NCI-H1417 treated with DMSO at 0.1 percent for 48 hours (cell line): ENCODE data around the gene KAZN.

Experiments used
- DNase-seq: peaks from one replicate; lab custom pipeline; 2025; lab: John Stamatoyannopoulos, UW

The KAZN gene

DNA sequence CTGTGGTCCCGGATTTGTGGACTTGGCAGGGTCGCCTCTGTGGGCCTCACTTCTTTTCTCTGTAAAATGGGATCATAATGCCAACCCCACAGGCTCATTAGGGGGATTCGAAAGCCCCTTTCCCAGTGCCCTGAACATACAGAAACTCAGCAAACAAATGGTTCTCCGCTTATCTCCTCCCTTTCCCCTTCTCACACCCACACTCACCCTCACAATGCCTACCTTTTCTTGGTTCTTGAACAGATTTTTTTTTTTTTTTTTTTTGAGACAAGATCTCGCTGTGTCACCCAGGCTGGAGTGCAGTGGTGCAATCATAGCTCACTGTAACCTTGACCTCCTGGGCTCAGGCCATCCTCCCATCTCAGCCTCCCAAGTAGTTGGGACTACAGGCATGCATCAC, 175.7 kb downstream of the KAZN start:
- DNase-seq: no peak

DNA sequence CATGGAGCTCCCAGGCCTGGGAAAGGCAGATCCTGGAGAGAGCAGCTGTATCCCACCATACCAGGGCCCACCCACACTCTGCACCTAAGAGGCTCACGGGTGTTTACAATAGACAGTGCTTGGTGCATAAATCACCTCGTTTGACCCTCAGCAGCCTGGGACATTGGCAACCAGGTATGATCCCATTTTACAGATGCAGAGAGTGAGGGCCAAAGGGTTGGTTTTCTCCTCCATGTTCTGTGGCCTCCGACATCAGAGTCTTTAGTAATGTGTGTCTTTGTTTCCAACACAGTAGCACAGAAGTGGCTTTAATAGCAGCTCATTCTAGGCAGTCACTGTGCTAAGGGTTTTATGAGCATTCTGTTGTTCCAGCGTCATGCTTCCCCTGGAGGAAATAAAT, 176.5 kb downstream of the KAZN start:
- DNase-seq: no peak

DNA sequence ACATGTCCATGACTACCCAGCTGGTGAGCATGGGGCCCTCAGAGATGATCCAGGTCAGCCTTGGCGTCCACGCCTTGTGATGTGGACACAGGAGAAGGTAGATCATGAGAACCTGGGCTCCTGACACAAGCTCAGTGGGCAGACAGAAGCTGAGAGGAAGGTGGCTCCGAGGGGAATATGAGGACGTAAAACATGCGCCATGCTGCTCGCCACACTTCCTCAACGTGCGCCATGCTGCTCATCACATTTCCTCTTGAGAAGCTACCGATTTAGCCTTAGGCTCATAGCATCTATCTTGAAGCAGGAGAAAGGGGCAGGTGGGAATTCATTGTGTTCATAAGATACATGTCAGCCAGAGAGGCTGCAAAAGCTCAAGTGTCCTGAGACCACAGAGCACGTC, 176.9 kb downstream of the KAZN start:
- no peak for DNase-seq

DNA sequence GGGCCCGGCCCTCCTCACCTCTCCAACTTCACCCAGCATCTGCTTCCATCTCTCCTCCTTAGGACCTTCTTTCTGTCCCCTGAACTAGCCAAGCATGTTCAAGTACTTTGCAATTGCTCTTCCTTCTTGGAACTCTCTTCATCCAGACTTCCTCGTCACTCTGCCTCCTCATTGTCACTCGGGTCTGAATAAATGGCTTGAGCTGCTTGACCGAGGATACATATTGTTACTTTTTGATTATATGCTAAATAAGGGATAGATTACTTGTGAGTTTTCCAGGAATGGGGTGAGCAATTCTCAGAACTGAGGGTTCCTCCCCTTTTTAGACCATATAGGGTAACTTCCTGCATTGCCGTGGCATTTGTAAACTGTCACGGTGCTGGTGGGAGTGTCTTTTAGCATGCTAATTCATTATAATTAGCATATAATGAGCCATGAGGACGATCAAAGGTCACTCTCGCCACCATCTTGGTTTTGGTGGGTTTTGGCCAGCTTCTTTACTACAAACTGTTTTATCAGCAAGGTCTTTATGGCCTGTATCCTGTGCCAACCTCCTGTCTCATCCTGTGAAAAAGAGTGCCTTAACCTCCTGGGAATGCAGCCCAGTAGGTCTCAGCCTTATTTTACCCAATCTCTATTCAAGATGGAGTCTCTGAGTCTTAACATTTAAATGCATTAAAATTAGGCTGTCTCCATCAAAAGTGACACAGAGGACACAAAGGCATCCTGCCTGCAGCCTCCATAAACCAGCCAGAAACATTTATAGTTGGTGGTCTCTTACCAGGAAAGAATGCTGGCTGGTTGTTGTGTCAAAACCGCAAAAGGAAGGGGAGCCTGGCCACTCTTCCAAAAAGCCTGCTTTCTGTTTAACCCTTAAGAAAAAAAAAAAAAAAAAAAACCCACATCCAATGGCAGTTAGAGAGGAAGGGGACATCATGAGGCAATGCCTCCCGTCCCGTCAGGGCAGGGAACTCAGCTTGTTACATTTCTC, 179.3 kb downstream of the KAZN start:
- no peak for DNase-seq

DNA sequence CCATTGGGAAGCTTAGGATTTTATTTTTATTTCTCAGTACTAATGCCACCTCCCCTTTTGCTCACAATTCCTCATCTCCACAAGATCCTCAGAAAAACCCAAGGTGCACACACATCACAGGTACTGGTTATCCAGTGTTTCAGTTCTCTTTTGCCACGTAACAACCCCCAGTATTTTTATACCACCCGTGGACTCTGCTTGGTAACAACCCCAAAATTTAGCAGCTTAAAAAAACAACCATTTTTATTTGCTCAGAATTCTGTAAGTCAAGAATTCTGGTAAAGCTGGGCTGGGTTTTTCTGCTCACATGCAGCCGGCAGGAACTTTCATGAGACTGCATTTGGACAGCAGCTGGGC, 180.0 kb downstream of the KAZN start:
- no peak for DNase-seq

DNA sequence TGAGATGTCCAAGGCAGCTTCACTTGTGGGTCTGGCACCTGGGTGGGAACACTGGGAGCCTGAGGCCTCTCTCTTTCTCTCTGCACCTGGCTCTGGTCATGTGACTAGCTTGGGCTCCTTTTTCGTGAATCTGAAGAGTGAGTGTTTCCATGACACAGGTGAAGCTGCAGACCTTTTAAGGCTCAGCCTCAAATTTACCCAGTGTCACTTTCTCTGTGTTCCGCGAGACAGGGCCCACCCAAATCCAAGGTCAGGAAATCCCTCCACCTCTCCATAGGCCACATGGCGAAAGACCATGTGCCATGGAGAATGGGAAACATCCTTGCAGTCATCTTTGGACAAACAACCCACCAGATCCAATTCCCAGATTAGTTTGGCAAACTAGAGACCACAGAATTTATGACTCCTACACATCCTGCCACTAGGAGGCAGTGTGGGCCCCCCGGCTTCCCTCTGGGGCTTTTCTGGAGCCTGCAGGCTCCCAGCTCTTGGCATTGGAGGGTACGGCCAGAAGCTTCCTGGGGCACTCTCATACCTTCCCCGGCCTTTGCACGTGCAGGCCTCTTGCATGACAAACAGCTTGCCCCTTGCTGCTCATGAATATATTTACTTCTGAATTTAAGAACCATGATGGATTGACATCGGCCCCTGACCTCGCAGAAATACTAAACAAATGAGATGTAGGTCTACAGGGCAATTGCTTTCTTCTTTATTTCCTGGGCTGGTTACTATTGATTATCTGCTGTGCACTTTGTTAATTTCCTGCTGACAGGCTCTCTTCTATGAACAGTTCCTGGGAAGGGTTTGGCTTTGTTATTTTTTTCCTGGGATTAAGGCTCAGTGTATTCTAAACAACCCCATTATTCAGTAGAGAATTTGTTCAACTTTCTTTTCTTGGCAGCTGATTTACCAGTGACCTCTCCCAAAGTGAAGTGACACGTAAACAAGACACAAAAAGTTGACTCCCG, 180.7 kb downstream of the KAZN start:
- no peak for DNase-seq

DNA sequence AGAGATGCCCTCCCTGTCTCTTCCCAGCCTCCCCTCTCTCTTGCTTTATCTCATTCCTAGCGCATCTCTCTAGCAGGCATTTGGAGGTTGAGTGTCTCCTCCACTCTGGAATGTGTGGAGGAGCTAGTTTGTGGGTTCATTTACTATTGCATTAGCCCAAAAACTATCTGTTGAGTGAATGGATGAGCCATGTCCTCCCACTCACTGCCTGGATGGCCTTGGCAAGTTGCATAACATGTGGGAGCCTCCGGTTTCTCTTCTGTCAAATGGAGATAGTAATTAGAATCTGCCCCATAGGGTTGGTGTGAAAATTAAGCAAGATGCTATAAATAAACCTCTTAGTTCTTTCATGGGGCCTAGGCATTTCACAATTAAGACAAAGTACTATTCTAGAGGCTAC, 181.8 kb downstream of the KAZN start:
- no peak for DNase-seq

DNA sequence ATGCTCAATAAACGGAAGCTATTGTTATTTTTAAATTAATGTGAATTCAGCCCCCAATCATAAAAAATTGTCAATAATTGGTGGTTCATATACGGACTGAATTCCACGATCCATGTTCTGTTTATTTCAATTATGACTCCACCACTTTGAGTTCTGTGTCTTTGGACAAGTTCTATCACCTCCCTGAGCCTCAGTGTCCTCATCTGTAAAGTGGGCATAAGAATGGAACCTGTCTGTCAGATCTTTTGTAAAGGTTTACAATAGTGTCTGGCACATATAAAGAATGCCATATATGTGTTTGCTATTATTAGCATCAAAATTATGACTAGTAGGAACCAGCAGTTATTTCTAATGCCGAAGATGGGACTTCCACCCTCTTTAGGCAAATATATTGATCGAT, 183.3 kb downstream of the KAZN start:
- DNase-seq: no peak

DNA sequence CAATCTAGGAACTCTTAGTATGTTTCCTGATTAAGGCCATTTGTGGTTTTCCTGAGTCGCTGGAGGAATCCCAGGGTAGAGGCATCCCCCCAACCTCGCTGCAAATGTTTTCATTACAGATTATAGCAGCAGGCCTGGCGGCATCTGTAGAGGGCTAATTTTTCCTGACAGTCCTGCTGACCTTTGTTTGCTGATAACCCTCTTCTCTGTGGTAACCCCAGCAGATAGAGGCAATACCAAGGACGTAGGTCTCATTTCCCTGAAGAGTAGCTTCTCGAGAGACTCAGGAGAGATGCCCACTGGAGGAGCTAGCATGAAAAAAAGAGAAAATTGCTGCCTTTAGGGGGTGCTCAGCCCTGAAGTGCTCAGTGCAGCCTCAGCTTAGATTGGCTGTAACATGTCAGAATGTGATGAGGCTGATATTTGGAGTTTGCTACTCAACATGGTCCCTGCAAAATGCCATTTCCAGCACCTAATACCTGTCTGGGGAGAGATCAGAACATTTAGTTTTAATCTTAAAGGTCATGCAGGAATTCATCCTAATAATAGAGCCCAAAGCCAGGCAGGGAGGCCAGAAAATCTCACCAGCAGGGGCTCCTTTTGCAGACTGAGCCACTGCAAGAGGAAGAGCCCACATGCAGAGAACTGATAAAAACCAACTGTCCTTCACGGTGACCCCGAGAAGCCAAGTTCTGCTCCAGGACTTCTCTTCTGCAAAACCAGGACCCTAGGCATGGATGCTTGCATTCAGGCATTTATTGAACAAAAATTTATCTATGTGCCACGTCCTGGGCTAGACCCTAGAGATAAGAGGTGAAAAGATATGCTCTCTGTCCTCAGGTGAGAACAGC, 184.5 kb downstream of the KAZN start:
- DNase-seq: no peak

DNA sequence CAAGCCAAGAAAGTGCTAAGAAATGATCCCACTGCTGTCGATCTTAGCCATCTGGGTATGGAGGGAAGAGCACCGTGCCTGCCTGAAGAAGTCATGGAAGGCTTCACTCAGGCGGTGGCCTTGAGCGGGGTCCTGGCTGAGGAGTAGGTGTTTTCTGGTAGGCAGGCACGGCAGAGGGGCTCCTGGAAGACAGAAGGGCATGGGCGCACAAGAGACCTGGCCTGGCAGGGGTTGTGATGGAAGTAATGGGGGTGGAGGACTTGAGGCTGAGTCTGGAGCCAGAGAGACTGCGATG, 185.1 kb downstream of the KAZN start:
- DNase-seq: no peak

DNA sequence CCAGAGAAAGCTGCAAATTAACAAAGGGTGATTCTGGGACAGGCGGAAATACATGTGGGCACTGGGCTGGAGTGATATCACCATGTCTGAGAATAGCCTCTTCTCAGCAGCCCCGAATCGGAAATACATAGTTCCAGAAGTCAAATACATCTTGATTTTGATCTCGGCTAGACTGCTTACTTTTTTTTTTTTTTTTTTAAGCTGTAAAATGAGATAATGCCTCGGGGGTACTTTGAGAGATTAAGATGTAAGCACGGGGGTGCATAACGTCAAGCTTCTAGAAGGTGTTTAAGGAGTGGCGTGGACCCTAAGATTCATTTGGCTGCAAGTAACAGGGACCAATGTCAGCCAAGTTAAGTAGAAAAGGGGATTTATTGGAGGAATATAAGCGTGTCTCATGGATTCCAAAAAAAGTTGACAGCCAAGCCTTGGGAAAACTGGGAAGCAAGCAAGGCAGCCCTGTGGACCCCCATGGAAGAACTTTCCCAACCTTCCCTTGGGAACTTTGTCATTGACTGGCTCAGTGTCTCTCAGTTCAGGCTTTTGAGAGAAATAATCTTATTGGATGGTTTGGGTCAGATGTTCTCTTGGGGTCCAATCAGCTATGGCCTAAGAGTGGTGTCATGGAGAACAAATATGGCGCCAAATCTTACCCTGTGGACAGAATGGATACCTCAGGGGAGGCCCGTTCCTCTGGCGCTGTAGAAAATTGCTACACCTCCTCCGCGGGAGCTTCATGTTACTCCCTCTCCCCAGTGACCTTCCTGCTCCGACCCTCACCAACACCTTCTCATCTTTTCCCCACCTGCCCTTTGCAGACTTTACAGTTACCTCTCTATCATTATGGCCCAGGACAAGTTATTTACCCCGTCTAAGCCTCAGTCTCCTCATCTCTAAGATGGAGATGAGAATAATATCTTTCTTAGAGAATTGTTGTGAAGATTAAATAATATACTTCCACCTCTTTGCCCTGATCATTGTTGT, 186.6 kb downstream of the KAZN start:
- DNase-seq: no peak

DNA sequence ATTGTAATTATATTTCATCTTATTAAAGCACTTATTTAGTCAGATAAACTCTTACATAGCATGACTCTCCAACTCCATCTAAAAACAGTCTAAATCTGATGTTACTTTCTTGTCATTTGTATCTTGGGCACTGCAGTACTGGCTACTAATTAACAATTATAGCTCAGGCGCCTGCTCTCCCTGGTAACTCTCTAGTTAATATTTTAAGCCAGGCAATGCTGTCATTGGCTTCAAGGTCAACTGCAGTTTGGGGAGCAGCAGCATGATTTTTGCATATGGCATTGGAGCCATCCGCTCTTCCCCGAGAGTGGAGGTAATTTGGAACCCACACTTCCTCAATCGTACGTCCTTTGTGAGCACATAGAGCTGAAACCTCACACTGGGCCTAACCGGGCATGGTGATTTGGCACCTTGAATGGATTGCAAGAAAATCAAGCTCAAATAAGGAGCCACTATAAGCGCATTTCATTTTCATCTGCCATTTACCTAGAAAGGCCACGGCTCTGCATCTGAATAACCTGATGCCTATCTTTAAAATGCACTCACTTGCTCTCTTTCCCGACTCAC, 187.7 kb downstream of the KAZN start:
- no peak for DNase-seq

DNA sequence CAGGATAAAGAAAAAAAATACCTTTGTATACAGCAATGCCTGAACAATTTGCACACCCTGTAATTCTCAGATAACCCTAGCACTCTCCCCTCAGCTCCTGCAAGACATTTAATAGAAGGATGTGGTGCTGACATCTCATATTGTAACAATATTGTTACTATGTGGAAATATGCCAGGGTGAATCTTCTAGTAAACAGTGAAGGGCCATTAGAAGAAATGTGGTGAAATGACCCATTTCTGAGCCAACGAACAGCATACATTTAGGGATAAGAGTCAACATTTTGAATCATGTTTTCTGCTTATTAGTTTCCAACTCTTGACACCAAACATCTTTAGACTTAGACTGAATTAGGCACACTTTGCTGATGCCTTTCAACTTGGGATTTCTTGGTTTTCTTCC, 188.2 kb downstream of the KAZN start:
- DNase-seq: no peak

DNA sequence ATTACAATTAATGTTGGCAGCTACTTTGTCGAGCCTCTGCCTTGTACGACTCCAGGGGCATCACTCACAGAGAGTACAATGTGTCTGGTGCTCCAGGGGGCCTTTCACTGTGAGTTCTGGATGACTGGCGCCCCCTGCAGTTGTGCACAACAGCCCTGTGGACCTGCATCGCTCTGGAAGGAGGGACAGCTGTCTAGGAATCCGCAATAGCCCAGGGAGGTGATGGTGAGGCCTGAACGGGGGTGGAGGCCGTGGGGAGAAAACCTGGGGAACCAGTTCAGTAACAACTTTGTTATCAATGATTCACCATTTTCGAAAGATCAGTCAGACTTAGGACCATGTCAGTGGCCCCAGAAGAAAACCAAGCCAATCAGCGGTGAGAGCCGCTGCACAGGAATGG, 189.1 kb downstream of the KAZN start:
- DNase-seq: no peak

DNA sequence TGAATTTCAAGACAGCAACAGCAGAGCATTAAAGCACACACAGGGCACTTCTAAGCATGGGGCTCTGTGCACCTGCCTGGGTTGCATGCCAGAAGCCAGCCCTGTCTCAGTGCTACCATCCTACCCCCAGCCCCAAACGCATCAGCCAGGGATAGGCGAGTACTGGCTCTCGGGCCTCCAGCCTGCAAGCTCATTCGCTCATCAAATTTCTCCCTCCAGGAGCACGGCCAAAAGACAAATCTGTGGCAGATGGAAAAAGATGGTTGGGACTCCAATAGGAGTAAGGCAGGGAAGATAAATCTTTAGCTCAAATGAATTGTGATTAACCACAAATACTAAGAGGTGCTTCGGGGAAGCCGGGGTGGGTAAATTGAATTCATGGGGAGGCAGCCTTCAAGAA, 189.6 kb downstream of the KAZN start:
- DNase-seq: no peak

DNA sequence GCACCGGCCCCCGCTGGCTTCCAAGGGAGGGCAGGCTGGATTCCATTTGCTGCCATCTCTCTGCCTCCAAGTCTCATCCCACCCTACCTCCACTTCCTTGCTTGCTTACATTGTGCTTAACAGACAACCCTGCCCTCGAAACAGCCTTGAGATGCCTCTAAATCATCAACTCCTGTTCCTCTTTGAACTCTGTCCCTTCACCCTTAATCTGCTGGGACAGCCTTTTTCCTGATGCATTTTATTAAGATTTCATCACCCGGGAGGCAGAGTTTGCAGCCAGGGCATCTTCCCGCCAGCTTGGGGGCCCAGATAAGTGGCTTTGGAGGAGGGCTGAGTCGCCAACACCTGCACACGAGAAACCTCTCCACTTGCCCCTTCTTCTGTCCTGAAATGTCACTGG, 192.5 kb downstream of the KAZN start:
- no peak for DNase-seq

DNA sequence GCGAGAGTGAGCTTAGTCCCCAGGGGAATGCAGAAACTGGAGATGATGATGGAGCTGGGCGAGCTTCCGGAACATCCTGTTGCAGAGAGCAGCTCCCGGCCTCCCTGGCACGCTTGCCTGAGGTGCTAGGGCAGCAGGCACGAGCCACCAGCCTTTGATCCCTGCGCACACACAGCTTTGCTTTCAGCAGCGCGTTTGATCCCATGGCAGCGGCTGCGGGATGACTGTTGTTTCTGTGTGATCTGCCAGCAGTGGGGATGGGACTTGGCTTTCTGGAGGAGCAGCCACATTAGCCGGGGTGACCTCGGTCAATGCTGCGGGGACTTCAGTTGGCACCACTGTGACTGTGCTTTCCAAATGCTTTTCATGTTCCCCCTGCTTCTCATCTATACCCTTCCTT, 193.2 kb downstream of the KAZN start:
- no peak for DNase-seq

DNA sequence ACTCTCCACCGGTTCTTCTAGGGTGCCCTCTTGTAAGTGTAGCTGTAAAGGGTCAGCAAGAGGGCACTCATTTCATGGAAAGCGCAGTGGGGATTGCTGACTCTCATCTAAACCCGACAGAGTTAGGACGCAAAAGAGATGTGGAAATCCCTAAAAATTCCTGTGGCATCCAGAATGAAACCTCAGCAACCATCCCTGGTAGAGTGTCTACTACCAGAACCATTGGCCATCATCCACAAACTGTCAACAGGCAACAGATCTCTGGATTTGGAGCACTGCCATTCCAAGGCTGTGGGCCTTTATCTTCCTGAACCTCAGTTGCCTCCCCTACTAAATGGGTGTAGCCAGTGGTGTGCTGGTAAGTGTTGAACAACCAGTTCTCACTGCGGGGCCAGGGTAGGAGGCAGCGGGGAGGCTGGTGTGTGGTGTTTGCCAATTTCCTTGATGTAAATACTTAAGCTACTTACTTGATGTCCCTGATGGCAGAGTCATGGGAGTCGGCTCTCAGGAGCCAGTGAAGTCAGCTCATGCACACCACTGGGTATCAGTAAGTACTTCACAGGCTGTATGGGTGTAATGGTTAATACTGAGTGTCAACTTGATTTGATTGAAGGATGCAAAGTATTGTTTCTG, 195.8 kb downstream of the KAZN start:
- no peak for DNase-seq

DNA sequence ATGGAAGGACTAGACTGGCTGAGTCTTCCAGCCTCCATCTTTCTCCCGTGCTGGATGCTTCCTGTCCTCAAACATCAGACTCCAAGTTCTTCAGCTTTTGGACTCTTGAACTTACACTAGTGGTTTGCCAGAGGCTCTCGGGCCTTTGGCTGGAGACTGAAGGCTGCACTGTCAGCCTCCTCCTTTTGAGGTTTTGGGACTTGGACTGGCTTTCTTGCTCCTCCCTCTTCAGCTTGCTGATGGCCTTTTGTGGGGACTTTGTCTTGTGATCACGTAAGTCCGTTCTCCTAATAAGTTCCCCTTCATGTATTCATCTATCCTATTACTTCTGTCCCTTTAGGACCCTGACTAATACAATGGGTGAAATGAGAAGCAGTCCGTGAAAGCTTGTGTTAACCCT, 196.4 kb downstream of the KAZN start:
- no peak for DNase-seq

DNA sequence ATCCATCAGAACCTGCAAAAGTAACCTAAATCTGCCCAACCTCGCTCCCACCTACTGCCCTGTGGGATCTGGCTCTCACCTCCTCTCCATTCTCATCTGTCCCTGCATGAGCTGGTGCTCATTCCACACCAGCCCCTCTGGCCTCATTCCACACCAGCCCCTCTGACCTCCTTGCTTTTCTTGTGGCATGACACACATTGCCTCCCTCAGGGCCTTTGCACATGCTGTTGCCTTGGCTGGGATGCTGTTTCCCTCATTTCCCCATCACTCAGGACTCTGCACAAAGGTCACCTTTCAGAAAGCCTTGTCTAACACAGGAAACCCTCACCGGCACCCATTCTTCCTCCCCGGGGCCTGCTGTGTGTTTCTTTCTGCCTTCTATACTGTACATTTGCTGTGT, 197.1 kb downstream of the KAZN start:
- DNase-seq: no peak
